Raji (cell line): ENCODE data around the gene POP4.

Experiments
- POLR2A ChIP-seq: IDR thresholded peaks from 2 replicates; pipeline ENCODE4 v1.6.1; 2011; ENCODE audit warnings: low read depth, low read length, control low read depth; ENCODE audit not compliant: insufficient read depth

Gene POP4

GRCh38 chr19:29605653-29606419, at the start of gene POP4:
Gene POP4 (plus strand): TSS chr19:29606283. CDS start chr19:29606319, 36 bp downstream.
- TF ChIP-seq POLR2A, result peak; percentile 99

- TF ChIP-seq POLR2A, result no peak
Observed at GRCh38 chr19:29559743-29560142, 46.3 kb upstream of the POP4 start.

- TF ChIP-seq POLR2A, result no peak
Observed at GRCh38 chr19:29560313-29561075, 45.6 kb upstream of the POP4 start.

GRCh38 chr19:29561601-29562000, 44.5 kb upstream of the POP4 start:
- TF ChIP-seq POLR2A, result no peak

GRCh38 chr19:29562299-29563297, 43.5 kb upstream of the POP4 start:
- no peak for TF ChIP-seq POLR2A

GRCh38 chr19:29563486-29564101, 42.5 kb upstream of the POP4 start:
- no peak for TF ChIP-seq POLR2A

- TF ChIP-seq POLR2A, result no peak
Observed at GRCh38 chr19:29564574-29565005, 41.5 kb upstream of the POP4 start.

- no peak for TF ChIP-seq POLR2A
Observed at GRCh38 chr19:29565171-29565570, 40.9 kb upstream of the POP4 start.

GRCh38 chr19:29566496-29567054, 39.5 kb upstream of the POP4 start:
- no peak for TF ChIP-seq POLR2A

- no peak for TF ChIP-seq POLR2A
Observed at GRCh38 chr19:29567366-29567915, 38.6 kb upstream of the POP4 start.

GRCh38 chr19:29568036-29569025, 37.8 kb upstream of the POP4 start:
- TF ChIP-seq POLR2A, result no peak

GRCh38 chr19:29569038-29569911, 36.8 kb upstream of the POP4 start:
- TF ChIP-seq POLR2A, result no peak

GRCh38 chr19:29571181-29571580, 34.9 kb upstream of the POP4 start:
- TF ChIP-seq POLR2A, result no peak
